Activated CD4-positive, alpha-beta T cell treated with anti-CD3 and anti-CD28 coated beads, Interleukin-2, amount 10 ng/mL, durations not matched to agents 7 days and 5 days (primary cell): ENCODE results near the gene SDHB. TPM values are rescaled to one million over a fixed set of nuclear protein-coding genes. Genes with fewer than 3 reads are reported as not detected.

Experiments
- CTCF ChIA-PET: fragments of 350-600 bp; sonication (Branson Sonifier 250); formaldehyde crosslinking; loops from one replicate; lab custom pipeline; 2021; ENCODE audit warnings: antibody characterized with exemption; lab: Charles Lee
- POLR2A ChIA-PET: fragments of 350-600 bp; sonication (Branson Sonifier 250); formaldehyde crosslinking; loops from one replicate; lab custom pipeline; 2021; ENCODE audit warnings: antibody characterized with exemption; lab: Charles Lee
- DNase-seq: peaks from one replicate; pipeline ENCODE4 v3.0.0-alpha.2; 2020
- H3K27ac Mint-ChIP-seq: one replicate; pipeline ENCODE4 v1.8.0; 2021; ENCODE audit warnings: mild to moderate bottlenecking, moderate library complexity, mixed read lengths
- H3K27me3 Mint-ChIP-seq: one replicate; pipeline ENCODE4 v1.8.0; 2021; ENCODE audit warnings: mixed read lengths
- H3K36me3 Mint-ChIP-seq: one replicate; pipeline ENCODE4 v1.8.0; 2021; ENCODE audit warnings: low read depth, mixed read lengths
- H3K4me1 Mint-ChIP-seq: one replicate; pipeline ENCODE4 v1.8.0; 2021; ENCODE audit warnings: mixed read lengths
- H3K4me3 Mint-ChIP-seq: one replicate; pipeline ENCODE4 v1.8.0; 2021; ENCODE audit warnings: mild to moderate bottlenecking, moderate library complexity, mixed read lengths
- H3K9me3 Mint-ChIP-seq: one replicate; pipeline ENCODE4 v1.8.0; 2021; ENCODE audit warnings: mixed read lengths
- total RNA-seq, 2 experiments: library from RNA; stranded (reverse); gene quantifications; one replicate each; pipeline ENCODE4 v1.2.3, GENCODE V29; 2021

Gene SDHB
- total RNA-seq, 2 experiments from 2014 or later: 77.7 to 82.8 TPM

GRCh38 chr1:16986113-16986512 lies 67.7 kb downstream of the SDHB start:
- Mint-ChIP-seq H3K36me3 (no peaks in the 10 kb centered on the region), H3K4me1 (peaks cover 1% of the 10 kb centered on the region), H3K27me3 (peaks cover 17% of the 10 kb centered on the region), H3K4me3 (no peak overlapping the region), H3K9me3 (no peaks in the 10 kb centered on the region), H3K27ac (no peak overlapping the region)
- CTCF ChIA-PET: interaction anchor here (0.6 to 1.9 kb wide), 4 partner anchors 10 to 26 kb away, joined by 3 to 8 read pairs (median 4); no protein-coding TSS in a partner anchor
- POLR2A ChIA-PET: no interaction called here
- no peak for DNase-seq

GRCh38 chr1:16984717-16985116 lies 69.1 kb downstream of the SDHB start:
- POLR2A ChIA-PET: no interaction called here
- no peak overlapping the region for H3K4me3 Mint-ChIP-seq
- no peak overlapping the region for H3K27ac Mint-ChIP-seq
- DNase-seq: no peak
- H3K4me1 Mint-ChIP-seq: peaks cover 6% of the 10 kb centered on the region
- CTCF ChIA-PET: interaction anchor here (0.5 to 1.7 kb wide), 2 partner anchors 15 to 373 kb away, joined by 4 to 5 read pairs; no protein-coding TSS in a partner anchor
- H3K36me3 Mint-ChIP-seq: no peaks in the 10 kb centered on the region
- H3K27me3 Mint-ChIP-seq: peaks cover 27% of the 10 kb centered on the region
- H3K9me3 Mint-ChIP-seq: no peaks in the 10 kb centered on the region

DNA sequence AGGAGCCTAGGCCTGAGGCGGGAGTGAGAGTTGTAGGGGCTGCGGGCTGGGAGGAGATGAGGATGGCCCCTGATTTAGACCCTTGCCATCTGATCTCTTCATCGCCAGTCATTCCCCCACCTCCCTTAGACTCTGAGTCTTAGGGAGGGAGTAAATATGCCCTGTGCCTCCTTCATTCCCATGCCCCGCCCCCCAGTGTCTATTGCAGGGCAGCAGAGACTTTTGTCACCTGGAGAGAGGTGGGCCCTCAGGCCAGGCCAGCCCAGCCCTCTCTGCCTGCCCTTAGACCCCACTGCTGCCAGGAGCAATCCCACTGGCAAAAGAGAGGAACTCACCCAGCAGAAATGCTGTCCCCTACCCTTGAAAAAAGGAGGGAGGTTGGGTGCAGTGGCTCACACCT lies 70.2 kb downstream of the SDHB start:
- Mint-ChIP-seq H3K4me1 (peaks cover 6% of the 10 kb centered on the region), H3K9me3 (no peaks in the 10 kb centered on the region), H3K27me3 (peaks cover 31% of the 10 kb centered on the region), H3K36me3 (no peaks in the 10 kb centered on the region), H3K4me3 (no peak overlapping the region), H3K27ac (no peak overlapping the region)
- CTCF ChIA-PET: interaction anchor here (0.6 kb wide), 1 partner anchor 35 kb away, joined by 4 read pairs; no protein-coding TSS in a partner anchor
- no peak for DNase-seq
- POLR2A ChIA-PET: no interaction called here

DNA sequence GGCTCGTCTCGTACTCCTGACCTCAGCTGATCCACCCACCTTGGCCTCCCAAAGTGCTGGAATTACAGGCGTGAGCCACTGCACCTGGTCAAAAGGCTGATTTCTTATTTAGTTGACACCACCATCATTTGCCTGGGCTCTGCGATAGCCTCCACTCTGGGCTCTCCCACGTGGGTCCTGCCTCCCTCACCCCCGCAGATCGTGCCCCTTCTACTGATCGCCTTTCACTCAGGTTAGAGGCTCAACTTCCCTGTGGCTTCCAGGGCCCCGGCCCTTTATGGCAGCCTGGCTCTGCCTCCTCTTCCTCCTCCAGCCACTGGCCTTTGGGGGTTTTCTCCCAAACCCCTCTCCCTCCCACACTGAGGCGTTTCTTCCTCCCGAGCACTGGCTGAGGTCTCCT lies 70.9 kb downstream of the SDHB start:
- POLR2A ChIA-PET: no interaction called here
- Mint-ChIP-seq H3K4me1 (peaks cover 6% of the 10 kb centered on the region), H3K36me3 (no peaks in the 10 kb centered on the region), H3K27ac (no peak overlapping the region), H3K9me3 (no peaks in the 10 kb centered on the region), H3K27me3 (peaks cover 31% of the 10 kb centered on the region), H3K4me3 (no peak overlapping the region)
- DNase-seq: no peak
- CTCF ChIA-PET: interaction anchor here (0.6 to 0.7 kb wide), 2 partner anchors 35 to 1486 kb away, joined by 3 to 4 read pairs; no protein-coding TSS in a partner anchor

DNA sequence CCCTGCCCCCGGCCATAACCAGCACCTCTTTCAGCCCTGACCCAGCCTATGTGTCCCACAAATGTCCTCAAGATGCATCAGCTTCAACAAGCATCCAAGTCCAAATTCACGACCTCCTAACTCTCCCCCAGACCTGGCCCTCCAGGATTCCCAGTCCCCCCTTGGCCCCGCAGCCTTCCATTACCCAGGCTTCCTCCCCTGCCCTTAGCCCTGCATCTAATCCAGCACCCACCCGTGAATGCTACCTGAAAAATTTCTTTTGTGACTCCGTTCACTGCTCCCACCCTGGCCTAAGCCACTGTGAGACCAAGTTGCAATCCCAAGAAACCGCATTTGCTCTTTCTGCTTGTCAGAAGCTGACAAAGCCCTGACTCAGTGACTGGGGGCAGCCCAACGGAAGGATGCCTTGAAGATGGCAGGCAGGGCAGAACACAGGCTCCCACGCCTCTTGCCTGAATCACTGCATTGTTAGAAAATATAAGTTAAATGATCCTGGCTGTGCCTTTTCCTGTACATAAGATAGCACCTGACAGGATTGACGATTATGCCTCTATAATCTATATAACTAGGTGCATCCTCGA lies 72.5 kb downstream of the SDHB start:
- H3K4me1 Mint-ChIP-seq: peaks cover 6% of the 10 kb centered on the region
- DNase-seq: no peak
- no peaks in the 10 kb centered on the region for H3K9me3 Mint-ChIP-seq
- H3K27ac Mint-ChIP-seq: no peak overlapping the region
- no peaks in the 10 kb centered on the region for H3K36me3 Mint-ChIP-seq
- H3K4me3 Mint-ChIP-seq: peak overlapping the region; percentile 60
- peaks cover 31% of the 10 kb centered on the region for H3K27me3 Mint-ChIP-seq
- ChIA-PET POLR2A (no interaction called here), CTCF (no interaction called here)

GRCh38 chr1:16980473-16981268 lies 73.2 kb downstream of the SDHB start, which contains the start of gene MFAP2:
Gene MFAP2 (minus strand): TSS chr1:16980620. CDS start chr1:16978273, 2,347 bp downstream.
- DNase-seq: no peak
- Mint-ChIP-seq H3K4me3 (peak within 1 kb of the TSS; percentile 60), H3K36me3 (no peaks in the 10 kb centered on the region), H3K27me3 (peaks cover 31% of the 10 kb centered on the region), H3K27ac (no peak within 1 kb of the TSS), H3K9me3 (no peaks in the 10 kb centered on the region), H3K4me1 (peaks cover 6% of the 10 kb centered on the region)
- POLR2A ChIA-PET: no interaction called here
- CTCF ChIA-PET: interaction anchor here (0.6 to 1.7 kb wide), 3 partner anchors 12 to 315 kb away, joined by 3 to 5 read pairs (median 4); no protein-coding TSS in a partner anchor

DNA sequence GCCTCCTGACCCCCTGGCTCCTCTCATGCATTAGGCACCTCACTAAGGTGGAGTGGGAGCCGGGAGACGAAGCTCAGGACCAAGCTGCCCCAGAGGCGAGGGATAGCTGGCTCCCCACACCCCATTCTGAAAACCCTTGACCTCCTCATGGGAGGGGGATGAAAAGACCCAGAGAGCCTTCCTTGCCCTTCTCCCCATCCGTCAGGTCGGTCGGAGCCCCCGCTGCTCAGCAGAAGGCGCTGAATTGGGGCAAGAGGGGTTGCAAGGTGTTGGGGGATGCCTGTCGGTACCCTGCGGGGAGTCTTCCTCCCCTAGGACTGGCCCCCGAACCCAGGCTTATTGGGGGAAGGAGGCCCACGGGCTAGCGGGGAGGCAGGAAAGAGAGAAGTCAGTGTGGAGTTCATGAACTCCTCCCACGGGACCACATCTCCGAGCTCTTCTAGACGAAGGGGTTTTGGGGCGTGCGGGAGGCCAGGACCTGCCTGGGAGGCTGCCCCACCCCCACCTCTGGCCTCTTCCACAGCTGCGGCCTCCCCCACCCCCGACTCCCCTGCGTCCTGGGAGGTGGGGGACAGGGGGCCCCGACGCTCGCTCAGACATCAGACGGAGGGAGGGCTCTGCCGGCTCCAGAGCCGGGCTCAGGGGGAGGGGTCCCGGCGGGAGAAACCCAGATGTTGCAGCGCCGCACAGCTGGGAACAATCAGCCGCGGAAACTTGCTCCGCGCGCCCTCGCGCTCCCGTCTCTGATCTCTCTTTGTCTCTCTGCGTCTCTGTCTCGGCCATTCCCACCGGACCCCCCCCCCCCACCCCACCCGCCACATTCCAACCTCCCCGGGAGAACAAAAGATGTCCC lies 74.1 kb downstream of the SDHB start:
- Mint-ChIP-seq H3K4me1 (peaks cover 6% of the 10 kb centered on the region), H3K27ac (no peak overlapping the region), H3K27me3 (peaks cover 31% of the 10 kb centered on the region), H3K4me3 (no peak overlapping the region), H3K9me3 (no peaks in the 10 kb centered on the region), H3K36me3 (no peaks in the 10 kb centered on the region)
- CTCF ChIA-PET: interaction anchor here (0.6 to 1.7 kb wide), 3 partner anchors 13 to 316 kb away, joined by 3 to 5 read pairs (median 4); no protein-coding TSS in a partner anchor
- POLR2A ChIA-PET: no interaction called here
- DNase-seq: no peak

- Mint-ChIP-seq H3K27ac (no peak overlapping the region), H3K36me3 (no peaks in the 10 kb centered on the region), H3K4me3 (no peak overlapping the region), H3K4me1 (peaks cover 6% of the 10 kb centered on the region), H3K27me3 (peaks cover 31% of the 10 kb centered on the region), H3K9me3 (no peaks in the 10 kb centered on the region)
- ChIA-PET POLR2A (no interaction called here), CTCF (interaction anchor here (0.9 to 1.2 kb wide), 2 partner anchors 18 to 25 kb away, joined by 3 to 5 read pairs; no protein-coding TSS in a partner anchor)
- no peak for DNase-seq
These were observed 75.0 kb downstream of the SDHB start for GRCh38 chr1:16978567-16979474.

- H3K4me3 Mint-ChIP-seq: no peak overlapping the region
- peaks cover 6% of the 10 kb centered on the region for H3K4me1 Mint-ChIP-seq
- H3K36me3 Mint-ChIP-seq: no peaks in the 10 kb centered on the region
- POLR2A ChIA-PET: no interaction called here
- no peak overlapping the region for H3K27ac Mint-ChIP-seq
- no peaks in the 10 kb centered on the region for H3K9me3 Mint-ChIP-seq
- peaks cover 27% of the 10 kb centered on the region for H3K27me3 Mint-ChIP-seq
- CTCF ChIA-PET: interaction anchor here (0.9 to 1.2 kb wide), 3 partner anchors 11 to 26 kb away, joined by 3 to 5 read pairs (median 3); no protein-coding TSS in a partner anchor
- no peak for DNase-seq
These were observed 75.7 kb downstream of the SDHB start for GRCh38 chr1:16978139-16978538.

DNA sequence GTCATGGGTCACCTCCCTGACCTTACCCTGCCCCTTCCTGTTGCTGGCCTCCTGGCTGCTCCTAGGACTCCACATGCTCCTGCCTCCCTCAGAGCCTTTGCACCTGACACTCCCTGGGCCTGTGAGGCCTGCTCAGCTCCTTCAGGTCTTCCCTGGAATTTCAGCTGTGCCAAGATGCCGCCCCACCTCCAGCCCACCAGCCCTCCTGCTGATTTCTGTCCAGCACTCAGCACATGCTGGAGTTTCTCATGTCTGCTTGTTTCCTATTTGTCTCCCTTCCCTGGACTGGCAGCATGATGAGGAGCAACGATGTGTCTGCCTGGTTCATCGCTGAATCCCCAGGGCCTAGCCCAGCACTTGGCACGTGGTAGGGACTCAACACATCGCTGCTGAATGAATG lies 76.5 kb downstream of the SDHB start:
- CTCF ChIA-PET: interaction anchor here (1.1 to 1.2 kb wide), 2 partner anchors 10 to 16 kb away, joined by 3 to 5 read pairs; no protein-coding TSS in a partner anchor
- Mint-ChIP-seq H3K27me3 (peaks cover 25% of the 10 kb centered on the region), H3K9me3 (no peaks in the 10 kb centered on the region), H3K27ac (no peak overlapping the region), H3K4me3 (no peak overlapping the region), H3K36me3 (no peaks in the 10 kb centered on the region), H3K4me1 (peaks cover 6% of the 10 kb centered on the region)
- POLR2A ChIA-PET: no interaction called here
- DNase-seq: no peak

- Mint-ChIP-seq H3K9me3 (no peaks in the 10 kb centered on the region), H3K4me1 (peaks cover 6% of the 10 kb centered on the region), H3K36me3 (no peaks in the 10 kb centered on the region), H3K4me3 (no peak overlapping the region), H3K27me3 (peaks cover 21% of the 10 kb centered on the region), H3K27ac (no peak overlapping the region)
- ChIA-PET POLR2A (no interaction called here), CTCF (interaction anchor here (0.9 to 1.0 kb wide), 2 partner anchors 10 to 17 kb away, joined by 3 to 4 read pairs; no protein-coding TSS in a partner anchor)
- no peak for DNase-seq
These were observed 76.9 kb downstream of the SDHB start for GRCh38 chr1:16976966-16977365.
